ENCODE data around the gene SMPX.

GRCh38 chrX:21748235-21748634 is 9.7 kb downstream of the SMPX start:
- TF ChIP-seq EZH2 (IDR thresholded peaks at IDR 0.05; ENCODE audit: low read depth), result no peak
- no peak for TF ChIP-seq CTCF (conservative IDR thresholded peaks at IDR 0.05)
